Endothelial cell (in vitro differentiated cells): Measurements from ENCODE around the gene LARGE1. TPM values are rescaled to one million over a fixed set of nuclear protein-coding genes. Genes with fewer than 3 reads are reported as not detected.

Experiments
- DNase-seq: peaks from one replicate; pipeline ENCODE4 v3.0.0; 2021; ENCODE audit warnings: low spot score
- H3K27ac Mint-ChIP-seq: one replicate; pipeline ENCODE4 v1.8.0; 2021; ENCODE audit warnings: mixed read lengths, inconsistent platforms; ENCODE audit not compliant: unreplicated experiment
- H3K27me3 Mint-ChIP-seq: one replicate; pipeline ENCODE4 v1.8.0; 2021; ENCODE audit warnings: mild to moderate bottlenecking, moderate library complexity, mixed read lengths, inconsistent platforms; ENCODE audit not compliant: unreplicated experiment
- H3K36me3 Mint-ChIP-seq: one replicate; pipeline ENCODE4 v1.8.0; 2021; ENCODE audit warnings: mild to moderate bottlenecking, low read depth, mixed read lengths, inconsistent platforms; ENCODE audit not compliant: unreplicated experiment
- H3K4me1 Mint-ChIP-seq: one replicate; pipeline ENCODE4 v1.8.0; 2021; ENCODE audit warnings: mild to moderate bottlenecking, mixed read lengths, inconsistent platforms; ENCODE audit not compliant: unreplicated experiment
- H3K4me3 Mint-ChIP-seq: one replicate; pipeline ENCODE4 v1.8.0; 2021; ENCODE audit warnings: mild to moderate bottlenecking, mixed read lengths, inconsistent platforms; ENCODE audit not compliant: unreplicated experiment
- H3K9me3 Mint-ChIP-seq: one replicate; pipeline ENCODE4 v1.8.0; 2021; ENCODE audit warnings: mixed read lengths, inconsistent platforms; ENCODE audit not compliant: unreplicated experiment
- total RNA-seq: library from RNA; stranded (reverse); fragmentation: NEBNext Ultra II Directional; extraction: Animal tissue kit (Norgen Biotek cat#: 25700); gene quantifications from one replicate; pipeline ENCODE4 v1.2.1, GENCODE V29; 2021; ENCODE audit not compliant: unreplicated experiment
- TF ChIP-seq, protein P1 (sequence below): fragments of 200-600 bp; sonication (generic); IDR thresholded peaks from one replicate; pipeline ENCODE4 v1.5.0; 2021; ENCODE audit warnings: antibody characterized with exemption; ENCODE audit not compliant: unreplicated experiment

The LARGE1 gene
- total RNA-seq, 1 donor from 2014 or later: 25.4 TPM

DNA sequence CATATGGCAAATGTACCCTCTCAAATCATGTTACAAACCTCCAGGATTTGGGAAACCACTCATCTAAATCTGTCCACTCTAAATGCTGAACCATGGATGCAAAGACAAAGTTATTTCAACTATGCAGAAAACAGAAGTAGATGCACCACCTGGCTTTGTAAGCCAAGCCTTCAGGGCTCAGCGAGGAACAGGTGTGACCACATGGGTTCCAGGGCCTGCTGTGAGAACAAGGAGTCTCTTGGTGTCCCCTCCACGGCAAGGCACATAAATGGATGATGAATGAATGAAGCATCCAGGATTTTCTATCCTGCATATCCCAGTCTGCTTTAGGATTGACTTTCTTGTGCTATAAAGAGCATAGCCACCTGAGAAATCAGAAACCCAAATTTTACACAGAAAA lies 284.5 kb downstream of the LARGE1 start:
- Mint-ChIP-seq H3K36me3 (peaks cover 7% of the 10 kb centered on the region), H3K27ac (no peak overlapping the region), H3K9me3 (no peaks in the 10 kb centered on the region), H3K4me3 (no peak overlapping the region), H3K27me3 (peaks cover 2% of the 10 kb centered on the region), H3K4me1 (no peaks in the 10 kb centered on the region)
- TF ChIP-seq, protein P1, sequence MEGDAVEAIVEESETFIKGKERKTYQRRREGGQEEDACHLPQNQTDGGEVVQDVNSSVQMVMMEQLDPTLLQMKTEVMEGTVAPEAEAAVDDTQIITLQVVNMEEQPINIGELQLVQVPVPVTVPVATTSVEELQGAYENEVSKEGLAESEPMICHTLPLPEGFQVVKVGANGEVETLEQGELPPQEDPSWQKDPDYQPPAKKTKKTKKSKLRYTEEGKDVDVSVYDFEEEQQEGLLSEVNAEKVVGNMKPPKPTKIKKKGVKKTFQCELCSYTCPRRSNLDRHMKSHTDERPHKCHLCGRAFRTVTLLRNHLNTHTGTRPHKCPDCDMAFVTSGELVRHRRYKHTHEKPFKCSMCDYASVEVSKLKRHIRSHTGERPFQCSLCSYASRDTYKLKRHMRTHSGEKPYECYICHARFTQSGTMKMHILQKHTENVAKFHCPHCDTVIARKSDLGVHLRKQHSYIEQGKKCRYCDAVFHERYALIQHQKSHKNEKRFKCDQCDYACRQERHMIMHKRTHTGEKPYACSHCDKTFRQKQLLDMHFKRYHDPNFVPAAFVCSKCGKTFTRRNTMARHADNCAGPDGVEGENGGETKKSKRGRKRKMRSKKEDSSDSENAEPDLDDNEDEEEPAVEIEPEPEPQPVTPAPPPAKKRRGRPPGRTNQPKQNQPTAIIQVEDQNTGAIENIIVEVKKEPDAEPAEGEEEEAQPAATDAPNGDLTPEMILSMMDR: no peak
- no peak for DNase-seq

DNA sequence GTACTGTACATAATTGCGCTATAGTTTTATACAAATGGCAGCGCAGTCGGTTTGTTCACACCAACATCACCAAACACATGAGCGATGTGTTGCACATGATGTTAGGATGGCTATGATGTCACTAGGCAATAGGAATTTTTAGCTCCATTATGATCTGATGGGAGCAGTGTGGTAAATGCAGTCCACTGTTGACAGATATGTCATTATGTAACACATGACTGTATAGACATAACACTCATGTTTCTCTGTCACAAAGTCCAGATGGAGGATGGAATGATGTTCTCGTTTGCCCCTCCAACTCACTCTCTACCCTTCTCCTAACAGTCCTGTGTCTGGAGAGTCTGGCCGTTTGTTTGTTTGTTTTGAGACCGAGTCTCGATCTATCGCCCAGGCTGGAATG lies 288.5 kb downstream of the LARGE1 start:
- Mint-ChIP-seq H3K4me3 (no peak overlapping the region), H3K4me1 (no peaks in the 10 kb centered on the region), H3K36me3 (no peaks in the 10 kb centered on the region), H3K9me3 (no peaks in the 10 kb centered on the region), H3K27me3 (no peaks in the 10 kb centered on the region), H3K27ac (no peak overlapping the region)
- DNase-seq: no peak
- TF ChIP-seq, protein P1: no peak

DNA sequence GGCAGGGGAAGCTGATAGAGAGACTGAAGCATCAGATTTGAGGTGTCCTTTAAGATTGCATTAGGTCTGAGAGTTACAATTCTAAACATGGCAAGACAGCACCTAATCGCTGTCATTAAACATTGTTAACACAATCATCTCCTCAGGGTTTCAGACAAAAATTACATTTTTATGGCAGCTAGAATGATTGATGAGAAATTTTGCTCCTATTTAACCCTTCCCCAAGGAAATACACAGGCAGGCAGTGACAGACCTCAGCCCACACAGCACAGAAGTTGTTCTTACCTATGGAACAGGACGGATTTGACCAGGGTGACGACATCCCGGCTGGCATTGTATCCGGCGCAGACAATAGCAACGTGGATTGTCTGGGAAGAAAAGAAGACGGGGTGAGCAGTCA lies 294.3 kb downstream of the LARGE1 start:
- TF ChIP-seq, protein P1: no peak
- DNase-seq: no peak
- Mint-ChIP-seq H3K27ac (no peak overlapping the region), H3K9me3 (no peaks in the 10 kb centered on the region), H3K4me1 (peaks cover 3% of the 10 kb centered on the region), H3K4me3 (no peak overlapping the region), H3K27me3 (no peaks in the 10 kb centered on the region), H3K36me3 (peaks cover 3% of the 10 kb centered on the region)

DNA sequence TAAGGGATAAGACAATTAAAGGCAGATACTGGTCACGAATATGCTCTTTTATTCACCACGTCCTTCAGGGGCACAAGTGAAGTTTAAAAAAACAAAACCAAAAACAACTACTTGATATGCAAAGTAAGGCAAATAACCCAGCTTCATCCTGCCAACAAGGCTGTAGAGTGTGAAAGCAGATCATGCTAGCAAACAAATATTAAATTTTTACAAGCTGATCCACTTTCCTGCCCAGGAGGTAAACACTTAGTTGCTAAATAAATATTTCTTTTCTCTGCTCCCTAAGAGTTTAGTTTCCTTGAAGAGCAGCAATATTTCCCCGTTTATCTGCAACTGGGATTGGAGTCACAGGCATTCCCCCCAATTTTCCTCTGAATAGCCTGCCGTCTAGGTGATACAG lies 300.2 kb downstream of the LARGE1 start:
- H3K9me3 Mint-ChIP-seq: peaks cover 5% of the 10 kb centered on the region
- no peak overlapping the region for H3K27ac Mint-ChIP-seq
- H3K27me3 Mint-ChIP-seq: no peaks in the 10 kb centered on the region
- no peak for DNase-seq
- H3K36me3 Mint-ChIP-seq: peaks cover 7% of the 10 kb centered on the region
- TF ChIP-seq, protein P1: no peak
- H3K4me3 Mint-ChIP-seq: no peak overlapping the region
- no peaks in the 10 kb centered on the region for H3K4me1 Mint-ChIP-seq

DNA sequence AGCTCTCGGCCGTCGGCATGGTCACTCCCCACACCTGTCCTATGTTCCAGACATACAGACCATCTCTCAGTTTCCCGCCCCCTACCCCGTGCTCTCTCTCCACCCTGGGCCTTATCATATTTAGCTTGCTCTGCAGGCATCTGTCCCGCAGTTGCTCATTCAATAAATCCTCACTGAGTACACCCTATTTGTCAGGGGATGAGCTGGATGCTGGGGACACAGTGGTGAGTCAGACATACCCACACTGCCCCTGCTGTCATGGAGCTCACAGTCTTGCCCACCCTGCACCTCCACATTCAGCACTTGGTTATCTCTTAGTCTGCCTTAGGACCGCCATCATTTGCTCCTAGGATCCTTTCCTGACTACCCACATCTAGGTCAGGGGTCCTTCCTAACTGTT lies 313.8 kb downstream of the LARGE1 start:
- Mint-ChIP-seq H3K4me3 (no peak overlapping the region), H3K4me1 (peaks cover 3% of the 10 kb centered on the region), H3K27ac (no peak overlapping the region), H3K27me3 (no peaks in the 10 kb centered on the region), H3K9me3 (no peaks in the 10 kb centered on the region), H3K36me3 (no peaks in the 10 kb centered on the region)
- DNase-seq: no peak
- TF ChIP-seq, protein P1: no peak
